Prostate gland (tissue), 2 donors: ENCODE results near the gene AFAP1. TPM values are rescaled to one million over a fixed set of nuclear protein-coding genes. Genes with fewer than 3 reads are reported as not detected.

ENCODE experiments used
- DNase-seq: peaks from one replicate; pipeline ENCODE4 v3.0.0-alpha.2; 2019; ENCODE audit warnings: low spot score
- H3K27ac ChIP-seq, 2 donors: fragments of 200-600 bp; sonication (generic); 2 replicates each; pipeline ENCODE4 v1.5.1; 2017 to 2019
- H3K27me3 ChIP-seq: fragments of 200-600 bp; sonication (generic); replicated peaks from 2 replicates; pipeline ENCODE4 v1.5.1; 2019; ENCODE audit not compliant: insufficient read depth
- H3K36me3 ChIP-seq, 2 donors: fragments of 200-600 bp; sonication (generic); 1 replicate in 1 of 2; 2 replicates in 1 of 2; pipeline versions ENCODE4 v1.5.1 to v1.8.1; 2017 to 2019
- H3K4me1 ChIP-seq: fragments of 200-600 bp; sonication (generic); replicated peaks from 2 replicates; pipeline ENCODE4 v1.5.1; 2019
- H3K4me3 ChIP-seq, 2 donors: fragments of 200-600 bp; sonication (generic); 2 replicates each; pipeline ENCODE4 v1.5.1; 2017 to 2019
- H3K9me3 ChIP-seq: fragments of 200-600 bp; sonication (generic); 2 replicates; pipeline ENCODE4 v1.5.1; 2017
- CTCF ChIP-seq, 4 experiments: fragments of 200-600 bp in 2 of 4; fragments of 450-650 bp in 2 of 4; sonication (generic) in 2 of 4; IDR thresholded peaks; 1 replicate in 3 of 4; 2 replicates in 1 of 4; pipeline ENCODE4 v1.5.1; 2016 to 2019; ENCODE audit warnings: antibody characterized with exemption in 4 of 4, mild to moderate bottlenecking in 2 of 4, moderate library complexity in 2 of 4
- POLR2A ChIP-seq: fragments of 450-650 bp; IDR thresholded peaks from one replicate; pipeline ENCODE4 v1.6.1; 2016; ENCODE audit warnings: antibody characterized with exemption, mild to moderate bottlenecking
- POLR2AphosphoS5 ChIP-seq: sonication (generic); formaldehyde crosslinking; IDR thresholded peaks from one replicate; pipeline ENCODE4 v1.6.1; 2017; ENCODE audit warnings: antibody characterized with exemption
- WGBS: methylation state at CpG from one replicate; pipeline ENCODE4 v1.1.5; 2018; 5-methylcytosine and 5-hydroxymethylcytosine counted together
- intact Hi-C: fragments of 100-400 bp; cut with DNase I; formaldehyde crosslinking; loops from one replicate; pipeline ENCODE4 v1.14.2; 2022
- total RNA-seq, 2 donors: library from RNA; depleted of rRNA; stranded (reverse); fragments of >200 nt; gene quantifications; one replicate each; pipeline ENCODE4 v1.1.0, GENCODE V29; 2016

AFAP1 gene
- total RNA-seq, 2 donors from 2014 or later, result 17.5 to 19.8 TPM

- Histone ChIP-seq H3K9me3 (no peaks in the 10 kb centered on the region), H3K4me3 (no peak overlapping the region), H3K27ac (no peak overlapping the region), H3K36me3 (no peaks in the 10 kb centered on the region), H3K27me3 (no peaks in the 10 kb centered on the region), H3K4me1 (no peaks in the 10 kb centered on the region)
- WGBS, result 79% methylated on average over 24 of the region's 24 CpGs
- intact Hi-C loops, result loop anchor here (2.0 to 5.0 kb wide), 2 partner anchors 255 to 526 kb away; partner anchors contain the start of gene SORCS2
- DNase-seq, result no peak
- TF ChIP-seq CTCF (IDR thresholded peaks at IDR 0.05) (no peak), POLR2AphosphoS5 (no peak), POLR2A (no peak)
These were observed 221.6 kb downstream of the AFAP1 start for GRCh38 chr4:7717946-7718490.

- Histone ChIP-seq H3K4me3 (no peak overlapping the region), H3K9me3 (no peaks in the 10 kb centered on the region), H3K4me1 (no peaks in the 10 kb centered on the region), H3K27ac (no peak overlapping the region), H3K27me3 (no peaks in the 10 kb centered on the region), H3K36me3 (no peaks in the 10 kb centered on the region)
- TF ChIP-seq POLR2AphosphoS5 (no peak), CTCF (IDR thresholded peaks at IDR 0.05) (no peak), POLR2A (no peak)
- DNase-seq, result no peak
- intact Hi-C loops, result loop anchor here (5.0 kb wide), 1 partner anchor 525 kb away; the partner anchor contains the start of gene SORCS2
- WGBS, result 94% methylated on average over 11 of the region's 11 CpGs
These were observed 222.5 kb downstream of the AFAP1 start for GRCh38 chr4:7717161-7717560.

- 72% methylated on average over 6 of the region's 6 CpGs for WGBS
- Histone ChIP-seq H3K27ac (no peak overlapping the region), H3K27me3 (no peaks in the 10 kb centered on the region), H3K36me3 (no peaks in the 10 kb centered on the region), H3K4me1 (no peaks in the 10 kb centered on the region), H3K4me3 (no peak overlapping the region), H3K9me3 (no peaks in the 10 kb centered on the region)
- intact Hi-C loops, result loop anchor here (5.0 kb wide), 1 partner anchor 524 kb away; the partner anchor contains the start of gene SORCS2
- TF ChIP-seq POLR2AphosphoS5 (no peak), POLR2A (no peak), CTCF (IDR thresholded peaks at IDR 0.05) (no peak)
- DNase-seq, result no peak
These were observed 223.5 kb downstream of the AFAP1 start for GRCh38 chr4:7716010-7716721.

GRCh38 chr4:7715271-7716009 is 224.2 kb downstream of the AFAP1 start:
- WGBS, result 83% methylated on average over 11 of the region's 11 CpGs
- Histone ChIP-seq H3K27me3 (no peaks in the 10 kb centered on the region), H3K27ac (no peak overlapping the region), H3K4me1 (no peaks in the 10 kb centered on the region), H3K9me3 (no peaks in the 10 kb centered on the region), H3K4me3 (no peak overlapping the region), H3K36me3 (no peaks in the 10 kb centered on the region)
- intact Hi-C loops, result loop anchor here (5.0 kb wide), 1 partner anchor 523 kb away; the partner anchor contains the start of gene SORCS2
- no peak for DNase-seq
- TF ChIP-seq POLR2AphosphoS5 (no peak), POLR2A (no peak), CTCF (IDR thresholded peaks at IDR 0.05) (no peak)
